Stimulated activated CD8-positive, alpha-beta memory T cell treated with anti-CD3 and anti-CD28 coated beads, Interleukin-12 subunit alpha, Interleukin-12 subunit beta, amount 100 ng/mL, for 4 hours (primary cell): ENCODE measurements around the gene MEMO1.

Experiments
- DNase-seq: peaks from one replicate; pipeline ENCODE4 v3.0.0-alpha.2; 2020; ENCODE audit warnings: low read depth

The MEMO1 gene

GRCh38 chr2:31823558-31823957 is 187.2 kb downstream of the MEMO1 start:
- DNase-seq: no peak

GRCh38 chr2:31822587-31822986 is 188.2 kb downstream of the MEMO1 start:
- no peak for DNase-seq
